Endothelial cell (in vitro differentiated cells): ENCODE results near the gene RASSF7. TPM values are rescaled to one million over a fixed set of nuclear protein-coding genes. Genes with fewer than 3 reads are reported as not detected.
A peak's percentile ranks its signal among the peaks of the same experiment; 100 is the strongest.

ENCODE experiments used
- DNase-seq: peaks from one replicate; pipeline ENCODE4 v3.0.0; 2021; ENCODE audit warnings: low spot score
- H3K27ac Mint-ChIP-seq: one replicate; pipeline ENCODE4 v1.8.0; 2021; ENCODE audit warnings: mixed read lengths, inconsistent platforms; ENCODE audit not compliant: unreplicated experiment
- H3K27me3 Mint-ChIP-seq: one replicate; pipeline ENCODE4 v1.8.0; 2021; ENCODE audit warnings: mild to moderate bottlenecking, moderate library complexity, mixed read lengths, inconsistent platforms; ENCODE audit not compliant: unreplicated experiment
- H3K36me3 Mint-ChIP-seq: one replicate; pipeline ENCODE4 v1.8.0; 2021; ENCODE audit warnings: mild to moderate bottlenecking, low read depth, mixed read lengths, inconsistent platforms; ENCODE audit not compliant: unreplicated experiment
- H3K4me1 Mint-ChIP-seq: one replicate; pipeline ENCODE4 v1.8.0; 2021; ENCODE audit warnings: mild to moderate bottlenecking, mixed read lengths, inconsistent platforms; ENCODE audit not compliant: unreplicated experiment
- H3K4me3 Mint-ChIP-seq: one replicate; pipeline ENCODE4 v1.8.0; 2021; ENCODE audit warnings: mild to moderate bottlenecking, mixed read lengths, inconsistent platforms; ENCODE audit not compliant: unreplicated experiment
- H3K9me3 Mint-ChIP-seq: one replicate; pipeline ENCODE4 v1.8.0; 2021; ENCODE audit warnings: mixed read lengths, inconsistent platforms; ENCODE audit not compliant: unreplicated experiment
- CTCF ChIP-seq: fragments of 200-600 bp; sonication (generic); IDR thresholded peaks from one replicate; pipeline ENCODE4 v1.5.0; 2021; ENCODE audit warnings: antibody characterized with exemption; ENCODE audit not compliant: unreplicated experiment
- total RNA-seq: library from RNA; stranded (reverse); fragmentation: NEBNext Ultra II Directional; extraction: Animal tissue kit (Norgen Biotek cat#: 25700); gene quantifications from one replicate; pipeline ENCODE4 v1.2.1, GENCODE V29; 2021; ENCODE audit not compliant: unreplicated experiment

RASSF7 gene
- total RNA-seq, 1 donor from 2014 or later: 8.9 TPM

- Mint-ChIP-seq H3K9me3 (no peaks in the 10 kb centered on the region), H3K27ac (no peak overlapping the region), H3K4me3 (no peak overlapping the region), H3K27me3 (peaks cover 5% of the 10 kb centered on the region), H3K4me1 (peaks cover 18% of the 10 kb centered on the region), H3K36me3 (peaks cover 4% of the 10 kb centered on the region)
- TF ChIP-seq CTCF: no peak
- DNase-seq: no peak
Observed at GRCh38 chr11:579830-580601, 19.2 kb downstream of the RASSF7 start.

DNA sequence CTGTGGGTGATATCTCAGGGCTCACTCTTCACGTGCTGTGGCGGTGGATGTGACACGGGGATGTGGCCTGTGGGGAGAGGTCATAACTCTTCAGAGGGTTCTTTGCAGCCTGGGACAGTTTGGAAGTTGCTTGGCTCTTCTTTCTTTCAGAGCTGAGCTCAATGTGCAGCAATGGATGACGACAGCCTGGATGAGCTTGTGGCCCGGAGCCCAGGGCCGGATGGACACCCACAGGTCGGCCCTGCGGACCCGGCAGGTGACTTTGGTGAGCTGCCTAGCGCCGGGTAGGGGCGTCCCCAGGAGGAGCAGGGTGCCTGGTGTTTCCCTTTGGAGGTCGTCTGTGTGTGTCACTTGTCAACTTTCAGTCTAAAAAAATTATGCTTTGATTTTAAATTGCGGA lies 20.6 kb downstream of the RASSF7 start:
- no peak for TF ChIP-seq CTCF
- Mint-ChIP-seq H3K27me3 (peaks cover 5% of the 10 kb centered on the region), H3K36me3 (peaks cover 5% of the 10 kb centered on the region), H3K9me3 (no peaks in the 10 kb centered on the region), H3K27ac (peak overlapping the region; percentile 32), H3K4me3 (no peak overlapping the region), H3K4me1 (peaks cover 15% of the 10 kb centered on the region)
- no peak for DNase-seq

- Mint-ChIP-seq H3K27me3 (peaks cover 5% of the 10 kb centered on the region), H3K4me1 (peaks cover 15% of the 10 kb centered on the region), H3K36me3 (peaks cover 7% of the 10 kb centered on the region), H3K27ac (no peak overlapping the region), H3K9me3 (no peaks in the 10 kb centered on the region), H3K4me3 (no peak overlapping the region)
- no peak for DNase-seq
- TF ChIP-seq CTCF: no peak
Observed at GRCh38 chr11:581752-582151, 21.0 kb downstream of the RASSF7 start.

DNA sequence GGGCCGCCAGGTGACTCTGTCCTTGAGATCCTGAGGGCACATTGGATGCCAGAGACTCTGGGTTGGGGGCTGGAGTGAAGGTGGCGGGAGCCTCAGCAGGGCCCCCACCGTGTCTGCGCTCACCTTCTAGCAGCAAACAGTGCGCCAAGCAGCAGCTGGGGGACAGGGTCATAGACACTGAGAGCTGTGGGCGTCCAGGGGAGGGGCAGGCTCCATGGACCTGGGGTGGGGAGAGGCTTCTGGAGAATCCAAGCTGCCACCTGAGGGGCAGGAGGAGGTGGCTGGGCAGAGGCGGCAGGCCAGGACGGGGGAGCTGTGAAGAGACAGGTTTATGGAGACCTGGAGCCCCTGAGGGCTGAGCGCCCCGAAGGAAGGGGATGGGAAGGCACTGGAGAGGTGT lies 23.5 kb downstream of the RASSF7 start:
- Mint-ChIP-seq H3K4me1 (peaks cover 8% of the 10 kb centered on the region), H3K9me3 (no peaks in the 10 kb centered on the region), H3K36me3 (peaks cover 15% of the 10 kb centered on the region), H3K4me3 (no peak overlapping the region), H3K27me3 (peaks cover 5% of the 10 kb centered on the region), H3K27ac (no peak overlapping the region)
- DNase-seq: no peak
- no peak for TF ChIP-seq CTCF
